ENCODE measurements around the gene OS9. TPM values are rescaled to one million over a fixed set of nuclear protein-coding genes. Genes with fewer than 3 reads are reported as not detected.
A peak's percentile ranks its signal among the peaks of the same experiment; 100 is the strongest.

OS9 gene
- total and polyA plus RNA-seq, 9 of the 15 experiments (the other 6 are each of a cell fraction or from before 2014, with no cell fraction given): 4.6 to 105 (median 89.5) TPM

GRCh38 chr12:57751788-57752667, 58.1 kb downstream of the OS9 start, which contains the start of gene CDK4 (continued):
- TF ChIP-seq, protein P1, sequence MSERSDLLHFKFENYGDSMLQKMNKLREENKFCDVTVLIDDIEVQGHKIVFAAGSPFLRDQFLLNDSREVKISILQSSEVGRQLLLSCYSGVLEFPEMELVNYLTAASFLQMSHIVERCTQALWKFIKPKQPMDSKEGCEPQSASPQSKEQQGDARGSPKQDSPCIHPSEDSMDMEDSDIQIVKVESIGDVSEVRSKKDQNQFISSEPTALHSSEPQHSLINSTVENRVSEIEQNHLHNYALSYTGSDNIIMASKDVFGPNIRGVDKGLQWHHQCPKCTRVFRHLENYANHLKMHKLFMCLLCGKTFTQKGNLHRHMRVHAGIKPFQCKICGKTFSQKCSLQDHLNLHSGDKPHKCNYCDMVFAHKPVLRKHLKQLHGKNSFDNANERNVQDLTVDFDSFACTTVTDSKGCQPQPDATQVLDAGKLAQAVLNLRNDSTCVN (CRISPR knock-in tag; IDR thresholded peaks at IDR 0.05): no peak
- no peak; the same call in none of the 2 replicates for TF ChIP-seq ZBTB33 (CRISPR knock-in tag; IDR thresholded peaks at IDR 0.05)
- TF ChIP-seq ZNF41 (CRISPR knock-in tag; conservative IDR thresholded peaks at IDR 0.05): peak; percentile 41; the same call in 1 of the 2 replicates
- no peak for TF ChIP-seq CGGBP1 (CRISPR knock-in tag; IDR thresholded peaks at IDR 0.05)
- TF ChIP-seq STAG1 (CRISPR knock-in tag; IDR thresholded peaks at IDR 0.05; ENCODE audit: borderline replicate concordance): no peak
- no peak for TF ChIP-seq FOXO4 (CRISPR knock-in tag; IDR thresholded peaks at IDR 0.05)
- TF ChIP-seq CHD2 (IDR thresholded peaks at IDR 0.05; ENCODE audit: low read depth, low read length): peak; percentile 51; the same call in 1 of the 2 replicates
- TF ChIP-seq RFX1 (IDR thresholded peaks at IDR 0.05): peak; percentile 98
- TF ChIP-seq ZNF384 (IDR thresholded peaks at IDR 0.05; ENCODE audit: low read depth, low read length): peak; percentile 81
- no peak; the same call in 1 of the 2 replicates for TF ChIP-seq E2F5 (CRISPR knock-in tag; IDR thresholded peaks at IDR 0.05)
- TF ChIP-seq TRIM28 (IDR thresholded peaks at IDR 0.05): no peak
- no peak for TF ChIP-seq SNAPC5 (CRISPR knock-in tag; IDR thresholded peaks at IDR 0.05)
- TF ChIP-seq RAD51 (IDR thresholded peaks at IDR 0.05; ENCODE audit: borderline replicate concordance, low read depth): peak; percentile 100
- TF ChIP-seq, protein P2, sequence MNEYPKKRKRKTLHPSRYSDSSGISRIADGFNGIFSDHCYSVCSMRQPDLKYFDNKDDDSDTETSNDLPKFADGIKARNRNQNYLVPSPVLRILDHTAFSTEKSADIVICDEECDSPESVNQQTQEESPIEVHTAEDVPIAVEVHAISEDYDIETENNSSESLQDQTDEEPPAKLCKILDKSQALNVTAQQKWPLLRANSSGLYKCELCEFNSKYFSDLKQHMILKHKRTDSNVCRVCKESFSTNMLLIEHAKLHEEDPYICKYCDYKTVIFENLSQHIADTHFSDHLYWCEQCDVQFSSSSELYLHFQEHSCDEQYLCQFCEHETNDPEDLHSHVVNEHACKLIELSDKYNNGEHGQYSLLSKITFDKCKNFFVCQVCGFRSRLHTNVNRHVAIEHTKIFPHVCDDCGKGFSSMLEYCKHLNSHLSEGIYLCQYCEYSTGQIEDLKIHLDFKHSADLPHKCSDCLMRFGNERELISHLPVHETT (CRISPR knock-in tag; conservative IDR thresholded peaks at IDR 0.05 in 1 of 2, IDR thresholded peaks at IDR 0.05 in 1 of 2): peak in 1 of 2 experiments; percentile 90; a peak in 2 of 4 replicates
- TF ChIP-seq ZNF316 (IDR thresholded peaks at IDR 0.05): peak; percentile 90
- peak in 1 of 2 experiments; percentile 28; a peak in 1 of 4 replicates for TF ChIP-seq KDM1A (IDR thresholded peaks at IDR 0.05)
- TF ChIP-seq SNRNP70 (optimal IDR thresholded peaks at IDR 0.05; ENCODE audit: low read depth, low read length): no peak
- TF ChIP-seq ZNF140 (CRISPR knock-in tag; IDR thresholded peaks at IDR 0.05): no peak
